ENCODE results near the gene PRKCI.
"Not testable (repeated sequence)": the region's sequence is repeated elsewhere in the genome, so short reads cannot be mapped to it uniquely, and the experiment has no call there.

PRKCI gene

DNA sequence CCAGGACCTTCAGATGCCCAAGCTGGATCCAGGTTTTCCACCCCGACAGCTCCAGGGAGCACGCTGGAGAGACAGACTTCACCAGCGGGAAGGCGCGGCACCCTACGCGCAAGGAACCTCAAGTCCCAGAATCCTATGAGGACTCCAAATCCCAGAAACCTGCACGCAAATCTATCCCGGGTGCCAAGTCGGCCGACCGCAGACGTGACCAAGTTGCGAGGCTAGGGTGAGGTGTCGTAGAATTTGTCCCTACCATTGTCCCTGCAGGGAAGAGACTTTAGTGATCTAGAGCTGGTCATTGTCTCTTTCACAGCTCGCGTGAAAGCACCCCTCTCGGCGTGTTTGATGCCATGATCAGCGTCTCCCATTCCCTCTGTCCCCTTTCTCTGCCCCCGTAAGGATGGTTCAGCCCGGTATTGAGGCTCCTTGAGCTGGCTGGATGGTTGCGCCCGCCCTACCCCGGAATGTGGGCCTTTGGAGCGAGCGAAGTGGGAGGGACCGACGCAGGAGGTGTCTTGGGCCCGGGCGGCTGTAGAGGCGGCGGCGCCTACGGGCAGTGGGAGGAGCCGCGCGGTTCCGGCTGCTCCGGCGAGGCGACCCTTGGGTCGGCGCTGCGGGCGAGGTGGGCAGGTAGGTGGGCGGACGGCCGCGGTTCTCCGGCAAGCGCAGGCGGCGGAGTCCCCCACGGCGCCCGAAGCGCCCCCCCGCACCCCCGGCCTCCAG is at the start of gene PRKCI:
TSS of gene PRKCI (plus strand) at position 501 of the 723 bp plus-strand sequence. CDS start 246 bp downstream, outside the sequence.
- peak; percentile 88 to 93 for DNase-seq

GRCh38 chr3:170178651-170179050 is 43.6 kb upstream of the PRKCI start:
- no peak for DNase-seq

DNA sequence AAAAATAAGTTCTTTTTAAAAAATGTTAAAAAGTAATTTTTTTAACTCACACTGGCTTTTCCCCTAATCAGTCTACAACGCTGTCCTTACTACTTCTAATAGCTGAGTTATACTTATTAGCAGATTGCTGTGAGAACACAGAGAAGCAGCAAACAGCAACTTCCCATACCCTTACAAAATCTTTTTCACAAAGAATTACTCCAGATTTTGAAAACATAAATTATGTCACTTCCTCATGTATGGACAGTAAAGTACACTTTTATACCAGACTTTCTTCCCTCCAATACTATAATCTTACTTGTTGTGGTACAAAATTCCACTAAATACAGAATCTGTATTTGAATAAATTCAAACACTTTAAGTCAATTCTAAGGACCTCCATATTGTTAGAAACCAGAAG is 42.8 kb upstream of the PRKCI start:
- peak; percentile 59 to 61 for DNase-seq

GRCh38 chr3:170180079-170180907 is 41.9 kb upstream of the PRKCI start:
- DNase-seq: peak; percentile 20 to 24

DNA sequence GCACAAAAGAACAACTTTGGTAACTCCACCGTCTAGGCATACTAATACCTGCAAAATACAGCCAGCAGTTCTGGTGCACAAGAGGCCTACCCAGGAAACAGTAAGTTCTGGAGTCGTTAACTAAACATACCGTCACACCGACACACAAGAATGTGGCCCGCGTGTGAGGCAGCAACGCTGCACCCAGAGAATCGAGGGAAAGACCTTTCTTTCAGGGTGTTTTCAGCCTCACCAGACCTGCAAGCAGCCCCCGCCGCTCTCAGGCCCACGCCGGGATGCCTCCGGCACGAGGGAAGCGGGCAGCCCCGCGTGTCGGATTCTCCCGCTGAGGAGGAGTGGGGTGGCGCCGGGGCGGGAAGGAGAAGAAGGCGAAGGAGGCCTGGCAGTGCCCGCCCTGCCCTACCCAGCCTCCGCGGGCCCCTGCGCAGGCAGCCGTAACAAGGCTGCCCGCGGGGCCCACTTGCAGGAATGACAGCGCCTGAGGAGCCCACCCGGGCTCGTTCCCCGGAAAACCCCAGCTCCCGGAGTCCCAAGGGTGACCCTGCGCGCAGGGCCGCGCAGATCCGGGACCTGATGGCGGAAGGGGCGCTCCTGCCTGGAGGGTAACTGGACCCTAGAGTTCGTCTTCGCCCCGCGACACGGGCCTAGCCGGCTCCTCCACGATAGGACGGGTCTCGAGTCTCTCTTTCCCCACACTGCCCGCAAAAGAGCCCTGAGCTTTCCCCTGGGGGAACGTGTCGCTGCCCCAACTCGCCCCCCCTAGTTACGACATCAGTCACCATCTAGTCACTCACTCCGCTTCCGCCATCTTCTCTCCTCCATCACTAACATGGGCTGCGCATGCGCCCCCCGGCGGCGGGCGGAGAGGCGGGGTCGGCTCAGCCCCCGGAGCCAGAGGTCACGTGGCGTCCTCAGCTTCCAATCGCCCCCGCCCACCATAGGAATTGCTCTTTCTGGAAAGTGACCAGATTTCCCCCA is 41.0 kb upstream of the PRKCI start, which contains the start of gene PHC3:
TSS of gene PHC3 (minus strand) at position 826 of the 978 bp plus-strand sequence. CDS start at position 808, 18 bp downstream.
- peak; percentile 92 to 95 for DNase-seq

GRCh38 chr3:170189398-170190256 is 32.6 kb upstream of the PRKCI start:
- DNase-seq: peak in 1 of 2 donors; percentile 26

DNA sequence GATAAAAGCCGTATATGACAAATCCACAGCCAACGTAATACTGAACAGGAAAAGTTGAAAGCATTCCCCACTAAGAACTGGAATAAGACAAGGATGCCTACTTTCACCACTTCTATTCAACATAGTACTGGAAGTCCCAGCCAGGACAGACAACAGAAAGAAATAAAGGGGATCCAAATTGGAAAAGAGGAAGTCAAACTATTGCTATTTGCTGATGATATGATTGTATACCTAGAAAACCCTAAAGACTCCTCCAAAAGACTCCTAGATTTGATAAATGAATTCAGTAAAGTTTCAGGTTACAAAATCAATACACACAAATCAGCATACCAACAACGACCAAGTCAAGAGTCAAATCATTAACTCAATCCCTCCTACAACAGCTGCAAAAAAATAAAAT is 26.5 kb upstream of the PRKCI start:
- not testable (repeated sequence) for DNase-seq

- DNase-seq: no peak
These were observed 25.4 kb upstream of the PRKCI start for GRCh38 chr3:170196833-170197232.

DNA sequence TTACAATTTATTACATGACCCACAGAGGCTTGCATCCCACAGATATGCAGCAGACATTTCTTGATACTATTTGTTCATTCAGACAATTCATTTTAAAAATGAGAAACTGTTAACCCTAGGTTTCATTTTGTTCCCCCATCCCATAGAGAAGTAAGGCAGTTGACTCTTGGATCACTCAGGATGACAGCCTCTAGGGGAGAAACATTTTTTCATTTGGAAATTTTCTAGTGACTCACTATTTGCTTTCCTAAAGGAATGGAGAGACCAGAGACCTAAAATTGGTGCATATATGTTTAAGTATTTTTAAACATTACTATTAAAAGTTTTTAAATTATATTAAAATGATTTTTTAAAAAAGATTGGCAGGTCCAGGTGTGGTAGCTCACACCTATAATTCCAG is 21.2 kb upstream of the PRKCI start:
- DNase-seq: peak in 1 of 2 donors; percentile 34

- DNase-seq: no peak
These were observed 20.7 kb upstream of the PRKCI start for GRCh38 chr3:170201527-170201926.

GRCh38 chr3:170203457-170203856 is 18.8 kb upstream of the PRKCI start:
- no peak for DNase-seq

DNA sequence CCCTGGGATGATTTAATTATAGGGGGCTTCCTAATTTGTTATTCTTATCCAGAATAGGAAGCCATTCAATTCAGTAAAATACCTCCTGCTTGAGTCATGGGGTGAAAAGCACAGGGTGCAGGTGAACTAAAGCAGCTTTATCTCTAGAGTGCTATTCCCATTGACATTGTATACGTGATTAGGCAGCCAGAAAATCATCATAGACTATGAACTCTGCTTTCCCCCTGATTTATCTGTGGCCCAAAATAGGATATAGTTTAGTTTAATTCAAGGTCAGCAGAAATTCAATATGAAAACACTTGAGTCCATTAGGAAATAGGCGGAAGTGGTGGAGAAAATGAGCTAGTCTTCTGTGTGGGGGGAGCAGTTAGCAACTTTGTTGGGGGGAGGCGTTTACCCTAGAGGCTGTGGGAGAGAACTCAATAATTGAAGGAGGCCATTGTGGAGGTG is 18.2 kb upstream of the PRKCI start:
- no peak for DNase-seq

- no peak for DNase-seq
These were observed 17.7 kb upstream of the PRKCI start for GRCh38 chr3:170204509-170204908.

- DNase-seq: no peak
These were observed 16.9 kb upstream of the PRKCI start for GRCh38 chr3:170205302-170205701.

DNA sequence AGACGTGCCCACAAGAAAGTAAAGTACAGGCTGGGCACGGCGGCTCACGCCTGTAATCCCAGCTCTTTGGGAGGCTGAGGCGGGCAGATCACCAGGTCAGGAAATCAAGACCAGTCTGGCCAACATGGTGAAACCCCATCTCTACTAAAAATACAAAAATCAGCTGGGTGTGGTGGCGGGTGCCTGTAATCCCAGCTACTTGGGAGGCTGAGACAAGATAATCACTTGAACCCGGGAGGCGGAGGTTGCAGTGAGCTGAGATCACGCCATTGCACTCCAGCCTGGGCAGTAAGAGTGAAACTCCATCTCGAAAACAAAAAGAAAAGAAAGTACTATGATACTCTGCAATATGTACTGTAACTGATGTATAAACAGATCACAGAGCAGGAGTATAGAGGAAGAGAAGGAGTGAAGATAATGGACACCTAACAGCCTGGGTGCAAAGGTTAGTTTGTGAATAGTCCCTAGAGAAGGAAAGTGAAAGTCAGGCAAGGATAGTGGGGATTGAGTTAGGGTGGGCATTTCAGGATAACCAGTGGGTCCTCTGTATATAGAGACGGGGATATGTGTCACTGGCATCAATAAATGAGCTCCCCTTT is 16.0 kb upstream of the PRKCI start:
- not testable (repeated sequence) for DNase-seq

DNA sequence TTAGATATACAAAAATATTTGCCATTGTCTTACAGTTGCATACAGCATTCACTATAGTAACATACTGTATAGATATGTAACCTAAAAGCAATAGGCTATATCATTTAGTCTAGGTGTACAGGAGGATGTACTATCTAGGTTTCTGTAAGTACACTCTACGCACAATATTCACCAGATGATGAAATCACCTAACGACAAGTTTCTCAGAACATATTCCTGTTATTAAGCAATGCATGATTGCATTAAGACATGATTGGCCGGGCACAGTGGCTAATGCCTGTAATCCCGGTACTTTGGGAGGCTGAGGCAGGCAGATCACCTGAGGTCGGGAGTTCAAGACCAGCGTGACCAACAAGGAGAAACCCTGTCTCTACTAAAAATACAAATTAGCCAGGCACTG is 14.5 kb upstream of the PRKCI start:
- peak in 1 of 2 donors; percentile 15 for DNase-seq

DNA sequence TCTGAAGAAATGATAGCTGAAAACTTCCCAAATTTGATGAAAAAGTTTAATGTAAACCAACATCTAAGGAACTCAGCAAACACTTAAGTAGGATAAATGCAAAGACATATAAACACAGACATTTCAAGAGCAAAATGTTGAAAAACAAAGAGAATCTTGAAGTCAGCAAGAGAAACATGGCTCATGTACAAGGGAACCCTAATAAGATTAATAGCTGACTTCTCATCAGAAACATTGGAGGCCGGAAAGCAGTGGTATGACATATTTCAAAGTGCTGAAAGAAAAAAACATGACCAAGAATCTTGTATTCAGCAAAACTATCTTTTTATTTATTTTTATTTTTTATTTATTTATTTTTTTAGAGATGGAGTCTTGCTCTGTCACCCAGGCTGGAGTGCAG is 10.6 kb upstream of the PRKCI start:
- DNase-seq: no peak

- DNase-seq: no peak
These were observed 2.4 kb upstream of the PRKCI start for GRCh38 chr3:170219850-170220249.

DNA sequence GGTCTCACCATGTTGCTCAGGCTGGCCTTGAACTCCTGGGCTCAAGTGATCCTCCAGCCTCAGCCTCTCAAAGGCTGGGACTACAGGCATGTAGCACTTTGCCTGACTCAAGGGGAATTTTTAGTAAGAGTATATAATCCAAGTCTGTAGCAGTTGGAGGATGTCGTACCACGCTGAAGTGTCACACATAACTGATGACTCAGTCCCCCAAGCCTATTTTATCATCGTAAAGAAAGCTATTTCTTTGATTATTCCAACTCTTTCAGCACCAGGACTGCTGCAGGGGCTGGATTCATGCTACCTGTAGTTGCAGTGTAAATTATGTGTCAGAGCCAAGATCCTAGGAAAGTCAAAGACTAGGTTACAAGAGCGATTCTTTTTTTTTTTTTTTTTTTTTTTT is 1.4 kb upstream of the PRKCI start:
- no peak for DNase-seq

DNA sequence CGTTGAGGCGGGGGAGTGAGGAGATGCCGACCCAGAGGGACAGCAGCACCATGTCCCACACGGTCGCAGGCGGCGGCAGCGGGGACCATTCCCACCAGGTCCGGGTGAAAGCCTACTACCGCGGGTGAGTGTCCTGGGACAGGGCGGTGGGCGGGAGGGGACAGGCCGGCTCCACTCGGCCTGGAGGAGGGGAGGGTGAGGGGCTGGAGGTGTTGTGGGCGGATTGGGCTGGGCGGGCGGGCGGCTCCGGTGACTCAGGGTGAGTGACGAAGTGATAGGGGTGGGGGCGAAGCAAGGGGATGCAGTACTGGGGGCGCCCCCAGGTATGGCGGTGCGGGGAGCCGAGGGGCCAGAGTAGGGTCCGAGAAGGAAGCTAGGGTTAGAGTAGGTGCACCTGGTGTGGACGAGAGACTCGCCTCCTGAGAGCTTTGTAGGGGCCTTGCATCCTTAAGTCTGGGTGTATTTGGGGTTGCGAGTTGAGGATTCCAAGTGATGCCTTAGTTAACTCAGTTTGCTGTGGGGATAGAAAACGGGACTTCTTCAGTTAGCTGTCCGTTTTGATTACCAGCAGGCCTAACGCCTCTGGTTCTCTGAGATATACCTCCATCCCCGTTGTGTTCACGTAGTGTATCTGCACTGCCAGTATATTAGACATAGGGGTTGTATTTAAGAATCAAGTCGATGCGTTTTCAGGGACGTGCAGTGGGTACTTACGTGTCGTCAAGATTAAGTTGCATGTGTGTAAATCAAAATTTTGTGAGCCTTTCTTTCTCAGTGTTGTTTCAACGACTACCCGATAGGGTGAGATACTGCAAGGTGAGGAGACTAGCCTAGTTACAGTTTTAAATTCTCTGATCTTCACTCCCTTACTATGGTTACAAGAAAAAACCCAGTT is 670 bp downstream of the PRKCI start:
- DNase-seq: peak in 1 of 2 donors; percentile 12

All from inflammatory macrophage treated with lipopolysaccharide for 1 hour (primary cell).